GM18519 (cell line): ENCODE measurements around the gene GALE.
"Not testable (repeated sequence)": the region's sequence is repeated elsewhere in the genome, so short reads cannot be mapped to it uniquely, and the experiment has no call there.

ENCODE experiments used
- ATAC-seq: cut with Tn5 transposase; IDR thresholded peaks from one replicate; pipeline ENCODE4 v1.9.1; 2021; ENCODE audit warnings: mild to moderate bottlenecking, moderate library complexity; ENCODE audit not compliant: unreplicated experiment, low FRiP score

The GALE gene

DNA sequence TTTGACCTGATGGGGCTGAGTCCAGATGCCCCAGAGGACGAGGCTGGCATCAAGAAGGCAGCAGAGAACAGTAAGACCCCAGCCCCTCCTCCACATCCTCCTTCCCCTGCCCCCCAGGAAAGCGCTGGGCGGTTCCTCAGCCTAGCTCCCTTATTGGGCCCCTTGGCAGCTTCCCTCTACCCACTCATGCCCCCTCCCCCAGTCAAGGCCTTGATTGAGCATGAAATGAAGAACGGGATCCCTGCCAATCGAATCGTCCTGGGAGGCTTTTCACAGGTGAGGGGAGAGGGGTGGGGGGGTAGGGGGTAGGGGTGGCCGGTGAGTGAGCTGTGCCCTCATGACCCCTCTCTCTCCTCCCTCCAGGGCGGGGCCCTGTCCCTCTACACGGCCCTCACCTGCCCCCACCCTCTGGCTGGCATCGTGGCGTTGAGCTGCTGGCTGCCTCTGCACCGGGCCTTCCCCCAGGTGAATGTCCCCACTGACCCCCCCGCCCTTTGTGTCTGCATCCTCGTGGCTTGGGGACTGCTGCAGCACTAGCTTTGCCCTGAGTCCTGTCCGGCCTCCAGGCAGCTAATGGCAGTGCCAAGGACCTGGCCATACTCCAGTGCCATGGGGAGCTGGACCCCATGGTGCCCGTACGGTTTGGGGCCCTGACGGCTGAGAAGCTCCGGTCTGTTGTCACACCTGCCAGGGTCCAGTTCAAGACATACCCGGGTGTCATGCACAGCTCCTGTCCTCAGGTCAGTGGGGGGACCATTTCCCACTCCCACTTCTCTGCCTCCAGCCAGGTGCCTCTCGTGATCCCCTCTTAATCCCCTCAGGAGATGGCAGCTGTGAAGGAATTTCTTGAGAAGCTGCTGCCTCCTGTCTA, 6.5 kb downstream of the GALE start:
- ATAC-seq: no peak

DNA sequence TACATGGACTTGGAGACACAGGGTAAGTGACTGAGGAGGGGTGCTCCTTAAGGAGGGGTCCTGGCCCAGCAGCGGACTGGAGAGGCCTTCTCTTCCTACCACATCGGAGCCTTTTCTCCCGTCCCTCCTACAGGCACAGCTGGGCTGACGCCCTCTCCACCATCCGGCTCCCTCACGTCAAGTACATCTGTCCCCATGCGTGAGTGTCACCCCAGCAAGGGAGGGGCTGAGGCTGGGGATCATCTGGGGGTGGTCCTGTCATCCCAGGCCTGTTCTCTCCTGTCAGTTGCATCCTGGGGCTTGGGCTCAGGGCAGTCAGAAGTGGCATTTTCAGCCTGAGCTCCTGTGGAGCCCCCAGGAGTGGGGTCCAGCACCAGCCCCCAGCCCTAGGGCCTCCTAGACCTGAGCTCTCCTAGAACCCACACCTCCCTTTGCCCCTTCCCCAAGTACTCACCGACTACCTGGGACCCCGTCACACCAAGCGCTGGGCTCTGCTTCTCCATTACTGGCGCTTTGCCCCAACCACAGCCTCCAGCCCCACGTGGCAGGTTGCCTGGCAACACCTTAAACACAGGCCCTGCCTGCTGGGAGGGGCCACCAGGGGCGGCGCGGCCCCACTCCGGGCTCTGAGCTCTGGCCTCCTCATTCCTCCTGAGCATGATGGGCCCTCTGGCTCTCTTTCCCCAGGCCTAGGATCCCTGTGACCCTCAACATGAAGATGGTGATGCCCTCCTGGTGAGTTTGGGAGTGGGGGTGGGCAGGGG, 7.4 kb downstream of the GALE start:
- ATAC-seq: no peak

DNA sequence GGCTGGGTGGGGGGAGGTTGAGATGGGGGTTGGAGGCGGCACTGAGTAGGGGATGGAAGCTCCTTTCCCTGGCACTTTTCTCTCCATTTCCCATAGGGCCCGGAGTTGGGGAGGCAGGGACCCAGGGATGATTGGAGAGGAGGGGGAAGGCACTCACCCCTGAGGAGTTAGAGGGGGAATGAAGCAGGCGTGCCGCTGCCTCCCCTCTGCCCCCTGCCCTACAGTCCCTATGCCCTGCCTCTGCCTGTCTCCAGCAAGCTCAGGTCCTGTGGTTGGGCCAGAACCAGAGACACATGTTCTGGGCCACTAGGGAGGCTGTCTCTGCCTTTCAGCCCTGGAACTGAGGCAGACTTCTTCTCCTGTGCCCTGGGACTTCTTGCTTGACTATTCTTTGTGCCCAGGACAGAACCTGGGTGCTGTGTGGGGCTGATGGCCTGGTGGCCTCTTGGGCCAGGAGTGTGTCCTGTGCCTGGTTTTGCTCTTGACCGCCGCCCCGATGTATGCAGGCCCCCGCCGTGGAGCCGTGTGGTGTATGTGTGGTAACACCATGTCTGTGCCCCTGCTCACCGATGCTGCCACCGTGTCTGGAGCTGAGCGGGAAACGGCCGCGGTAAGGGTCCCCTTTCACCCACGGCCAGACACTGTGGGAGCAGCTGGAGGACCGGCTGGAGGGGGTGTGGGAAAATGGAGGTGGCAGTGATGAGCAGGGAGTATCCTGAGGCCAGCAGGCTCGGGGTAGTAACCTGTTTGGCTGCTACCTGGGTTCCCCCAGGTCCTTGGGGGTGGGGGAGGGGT, 8.2 kb downstream of the GALE start:
- ATAC-seq: no peak

DNA sequence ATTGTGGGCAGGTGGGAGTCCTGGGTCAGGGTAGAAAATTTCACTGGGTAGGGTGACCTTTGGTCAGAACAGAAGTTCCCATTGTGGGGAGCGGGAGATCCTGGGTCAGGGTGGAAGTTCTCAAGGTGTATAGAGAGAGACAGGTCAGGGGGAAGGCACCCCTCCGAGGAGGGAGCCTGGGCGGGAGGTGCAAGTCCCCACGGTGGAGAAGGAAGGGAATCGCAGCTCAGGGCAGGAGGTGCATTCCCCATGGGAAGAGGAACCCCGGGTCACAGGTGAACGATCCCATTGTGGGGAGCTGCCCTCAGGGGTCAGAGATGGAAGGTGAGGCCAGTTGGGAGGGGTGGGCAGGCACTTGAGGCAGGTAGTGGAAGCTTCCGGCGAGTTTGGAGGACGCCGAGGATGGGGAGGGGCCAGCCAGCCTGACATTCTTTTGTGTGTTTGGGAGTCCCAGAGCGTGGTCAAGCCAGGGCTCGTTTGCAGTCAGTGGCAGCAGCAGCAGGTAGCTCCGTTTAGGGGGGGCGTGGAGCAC, 9.0 kb downstream of the GALE start:
- ATAC-seq: no peak

DNA sequence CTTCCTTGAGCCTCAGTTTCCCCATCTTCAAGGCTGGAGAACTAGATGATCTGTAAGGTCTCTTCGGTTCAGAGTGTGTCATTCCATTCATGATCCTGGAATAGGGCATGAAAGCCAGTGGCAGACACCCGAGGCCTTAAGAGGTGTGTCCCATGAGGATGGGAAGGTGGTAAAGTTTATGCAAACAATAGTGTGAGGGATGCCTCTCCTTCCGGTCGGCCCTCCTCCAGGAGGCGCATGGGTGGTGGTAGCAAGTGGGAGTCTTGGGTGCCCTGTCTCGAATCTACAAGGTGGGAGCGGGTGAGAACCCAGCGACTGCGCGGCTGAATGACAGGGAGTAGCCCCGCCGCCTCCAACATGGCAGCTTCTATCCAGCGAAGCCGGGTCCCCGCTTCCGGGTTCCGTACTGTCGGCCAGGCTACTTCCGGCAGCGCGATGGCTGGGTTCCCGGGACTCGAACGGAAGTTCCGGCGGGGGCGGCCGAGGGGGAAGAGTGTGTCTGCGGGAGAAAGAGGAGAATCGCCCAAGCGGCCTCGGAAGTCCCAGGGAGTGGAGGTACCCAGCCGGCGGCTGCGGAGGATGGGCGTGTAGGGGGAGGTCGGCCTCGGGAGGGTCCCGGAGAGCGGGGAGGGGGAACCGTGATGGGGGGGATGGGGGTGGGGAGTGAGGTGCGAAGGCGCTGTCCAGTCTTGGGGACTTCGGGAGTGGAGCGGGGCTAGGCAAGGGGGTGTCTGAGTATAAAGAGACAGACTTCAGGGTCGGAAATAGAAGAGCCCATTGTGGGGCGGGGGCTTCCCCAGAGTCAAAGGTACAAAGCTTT, 9.6 kb downstream of the GALE start, which contains the start of gene LYPLA2:
TSS of gene LYPLA2 (plus strand) at position 450 of the 820 bp plus-strand sequence. CDS start 1,538 bp downstream, outside the sequence.
- ATAC-seq: no peak

DNA sequence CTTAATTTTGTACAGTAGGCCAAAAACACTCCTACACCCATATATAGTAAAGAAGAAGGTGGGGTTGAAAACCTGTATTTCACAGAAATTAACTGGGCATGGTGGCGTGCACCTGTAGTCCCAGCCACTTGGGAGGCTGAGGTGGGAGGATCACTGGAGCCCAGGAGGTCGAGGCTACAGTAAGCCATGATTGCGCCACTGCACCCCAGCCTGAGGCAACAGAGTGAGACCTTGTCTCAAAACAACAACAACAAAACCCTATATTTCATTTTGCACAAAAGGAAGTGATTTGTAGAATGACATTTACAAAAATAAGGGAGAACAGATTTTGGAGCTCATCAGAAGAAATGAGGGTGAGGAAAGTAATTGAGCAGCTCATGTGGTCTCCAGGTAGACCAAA, 11.9 kb downstream of the GALE start:
- ATAC-seq: no peak

DNA sequence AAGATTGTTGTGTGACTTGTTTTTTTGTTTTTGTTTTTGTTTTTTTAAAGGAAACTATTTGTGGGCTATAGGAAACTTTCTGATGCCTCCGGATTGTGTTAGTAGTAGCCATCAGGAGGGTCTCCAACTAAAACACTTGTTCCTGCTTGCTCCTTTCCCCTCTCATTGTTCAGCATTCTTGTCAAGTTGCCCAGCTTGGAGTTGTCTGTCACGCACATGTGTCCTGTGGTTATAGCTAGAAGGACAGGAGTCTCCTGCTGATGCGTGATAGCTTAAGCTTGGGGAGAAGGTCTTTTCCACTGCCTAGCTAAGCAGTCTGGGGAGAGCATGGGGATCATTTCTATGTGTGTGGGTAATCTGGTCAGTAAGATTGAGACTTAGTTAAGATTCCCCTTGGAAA, 12.9 kb downstream of the GALE start:
- no peak for ATAC-seq

DNA sequence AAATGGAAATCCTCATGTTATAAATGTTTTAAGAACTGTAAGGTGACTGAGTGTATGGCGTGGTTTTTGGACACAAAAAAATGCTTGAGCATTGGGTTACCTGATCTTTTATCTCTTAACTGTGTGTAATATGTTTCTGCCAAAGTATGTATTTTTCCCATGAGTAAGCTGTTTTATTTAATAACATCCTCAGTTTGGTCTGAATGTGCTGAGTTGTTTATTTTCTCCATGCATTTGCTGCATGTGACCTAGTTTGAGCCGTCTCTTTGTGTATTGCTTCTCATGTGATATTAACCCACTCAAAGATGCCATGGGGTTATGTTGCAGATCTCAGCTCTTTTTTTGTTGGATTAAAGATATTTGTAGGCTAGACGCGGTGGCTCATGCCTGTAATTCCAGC, 15.7 kb downstream of the GALE start:
- no peak for ATAC-seq

DNA sequence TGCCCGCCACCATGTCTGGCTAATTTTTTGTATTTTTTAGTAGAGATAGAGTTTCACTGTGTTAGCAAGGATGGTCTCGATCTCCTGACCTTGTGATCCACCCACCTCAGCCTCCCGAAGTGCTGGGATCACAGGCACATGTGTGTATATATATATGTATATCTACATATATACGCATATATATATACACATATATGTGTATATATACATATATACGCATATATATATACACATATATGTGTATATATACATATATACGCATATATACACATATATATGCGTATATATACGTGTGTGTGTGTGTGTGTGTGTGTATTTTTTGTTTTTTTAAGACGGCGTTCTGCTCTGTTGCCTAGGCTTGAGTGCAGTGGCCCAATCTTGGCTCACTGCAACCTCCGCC, 17.4 kb downstream of the GALE start:
- ATAC-seq: not testable (repeated sequence)

DNA sequence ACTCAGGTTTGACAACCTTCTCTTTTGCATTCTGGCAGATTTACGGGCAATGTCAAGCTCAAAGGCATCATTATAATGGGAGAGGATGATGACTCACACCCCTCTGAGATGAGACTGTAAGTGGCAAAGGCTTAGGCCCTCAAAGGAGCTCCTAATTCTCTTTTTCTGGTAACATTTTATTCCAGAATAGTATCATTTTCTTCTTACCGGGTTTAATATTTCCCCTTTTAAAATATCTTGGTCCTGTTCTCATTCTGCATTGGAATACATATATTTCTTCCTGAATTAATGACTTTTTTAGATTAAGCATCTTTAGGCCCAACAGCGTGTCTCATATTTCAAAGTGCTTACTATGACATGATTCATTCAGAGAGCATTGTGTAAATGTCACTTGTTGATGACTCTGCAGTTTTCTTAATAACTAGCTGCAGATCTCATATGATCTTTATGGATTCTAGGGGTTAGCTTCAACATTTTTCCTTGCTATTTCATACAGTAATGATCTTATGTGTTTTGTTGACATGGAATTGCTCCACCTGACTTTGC, 20.7 kb downstream of the GALE start:
- ATAC-seq: no peak

DNA sequence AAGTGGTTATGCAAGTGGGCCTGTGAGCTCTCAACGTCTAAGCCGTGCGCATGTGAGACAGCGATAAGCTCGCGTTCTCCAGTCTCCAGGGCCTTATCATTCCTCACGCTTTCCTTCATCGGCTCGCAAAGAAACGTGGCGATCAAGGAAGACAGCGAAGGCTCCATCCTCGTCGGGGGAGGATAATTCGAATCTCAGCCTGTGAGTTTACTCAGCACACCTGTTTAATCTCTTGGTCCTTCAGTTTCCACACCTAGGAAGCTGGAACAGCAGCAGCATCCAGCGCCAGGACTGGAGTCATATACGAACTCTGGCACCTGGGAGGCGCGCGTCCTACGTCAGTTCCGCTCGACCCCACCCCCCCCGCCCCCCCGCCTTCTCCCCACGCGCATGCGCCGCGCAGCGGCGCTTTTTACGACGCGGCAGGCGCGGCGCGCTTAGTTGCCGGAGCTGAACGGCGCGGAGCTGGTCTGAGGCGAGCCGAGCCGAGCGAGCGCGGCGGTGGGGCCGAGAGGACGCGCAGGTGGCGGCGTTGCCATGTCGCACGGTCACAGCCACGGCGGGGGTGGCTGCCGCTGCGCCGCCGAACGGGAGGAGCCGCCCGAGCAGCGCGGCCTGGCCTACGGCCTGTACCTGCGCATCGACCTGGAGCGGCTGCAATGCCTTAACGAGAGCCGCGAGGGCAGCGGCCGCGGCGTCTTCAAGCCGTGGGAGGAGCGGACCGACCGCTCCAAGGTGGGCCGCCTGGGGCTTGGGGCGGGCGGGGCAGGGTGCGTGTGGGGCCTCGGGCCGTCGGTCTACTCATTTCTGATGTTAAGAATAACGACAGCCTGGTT, 22.4 kb downstream of the GALE start, which contains the start of gene PITHD1:
TSS of gene PITHD1 (plus strand) at position 440 of the 836 bp plus-strand sequence. CDS start at position 538, 98 bp downstream.
- ATAC-seq: peak; percentile 58

DNA sequence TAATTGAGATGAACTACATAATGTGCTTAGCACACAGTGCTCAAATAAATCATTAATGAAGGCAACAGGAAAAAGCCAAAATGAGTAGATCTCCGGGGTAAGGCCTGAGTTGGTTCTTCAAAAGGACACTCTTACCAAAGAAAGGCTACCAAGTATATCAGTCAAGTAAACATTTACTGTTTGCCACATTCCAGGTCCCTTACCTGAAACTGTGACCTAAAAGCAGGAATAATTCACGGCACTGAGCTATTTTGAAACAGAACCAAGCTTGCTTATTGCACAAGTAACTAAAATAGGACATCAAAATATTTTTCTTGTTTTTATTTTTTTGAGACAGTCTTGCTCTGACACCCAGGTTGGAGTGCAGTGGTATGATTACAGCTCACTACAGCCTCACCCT, 24.3 kb downstream of the GALE start:
- ATAC-seq: no peak

DNA sequence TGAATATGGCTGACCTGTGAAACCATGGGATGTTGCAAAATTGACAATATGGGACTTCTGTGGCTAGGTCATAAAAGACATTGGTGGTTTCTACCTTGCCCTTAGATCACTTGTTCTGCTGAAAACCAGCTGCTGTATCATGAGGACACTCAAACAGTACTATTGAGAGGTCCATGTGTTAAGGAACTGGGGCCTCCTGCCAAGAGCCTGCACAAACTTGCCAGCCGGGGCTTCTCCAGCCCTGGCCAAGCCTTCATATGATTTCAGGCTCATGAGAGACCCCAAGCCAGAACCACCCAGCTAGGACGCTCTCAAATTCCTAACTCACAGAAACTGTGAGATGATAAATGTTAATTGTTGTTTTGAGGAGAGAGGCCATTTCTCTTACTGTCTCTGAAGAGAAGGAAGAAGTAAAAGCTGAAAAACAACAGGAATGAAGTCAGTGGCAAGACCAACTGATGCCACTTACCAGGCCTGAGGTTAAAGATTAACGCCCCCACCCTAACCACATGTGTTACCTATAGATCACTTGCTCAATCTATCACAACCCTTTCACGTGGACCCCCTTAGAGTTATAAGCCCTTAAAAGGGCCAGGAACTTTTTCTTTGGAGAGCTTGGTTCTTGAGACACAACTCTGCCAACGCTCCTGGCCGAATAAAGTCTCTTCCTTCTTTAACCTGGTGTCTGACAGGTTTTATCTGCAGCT, 26.2 kb downstream of the GALE start:
- no peak for ATAC-seq

DNA sequence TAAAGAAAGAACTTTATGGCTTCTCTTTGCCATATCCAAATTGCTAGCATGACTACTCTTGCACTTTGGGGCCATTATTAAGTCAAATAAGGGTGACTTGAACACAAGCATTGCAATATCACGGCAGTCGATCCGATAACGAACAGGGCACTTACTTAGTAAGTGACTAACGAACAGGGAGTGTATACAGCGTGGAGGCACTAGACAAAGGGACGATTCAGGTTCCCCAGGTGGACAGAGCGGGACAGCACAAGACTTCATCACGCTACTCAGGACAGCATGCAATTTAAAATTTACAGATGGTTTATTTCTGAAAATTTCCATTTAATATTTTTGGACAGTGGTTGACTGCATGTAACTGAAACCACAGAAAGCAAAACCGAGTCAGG, 27.7 kb downstream of the GALE start:
- no peak for ATAC-seq

DNA sequence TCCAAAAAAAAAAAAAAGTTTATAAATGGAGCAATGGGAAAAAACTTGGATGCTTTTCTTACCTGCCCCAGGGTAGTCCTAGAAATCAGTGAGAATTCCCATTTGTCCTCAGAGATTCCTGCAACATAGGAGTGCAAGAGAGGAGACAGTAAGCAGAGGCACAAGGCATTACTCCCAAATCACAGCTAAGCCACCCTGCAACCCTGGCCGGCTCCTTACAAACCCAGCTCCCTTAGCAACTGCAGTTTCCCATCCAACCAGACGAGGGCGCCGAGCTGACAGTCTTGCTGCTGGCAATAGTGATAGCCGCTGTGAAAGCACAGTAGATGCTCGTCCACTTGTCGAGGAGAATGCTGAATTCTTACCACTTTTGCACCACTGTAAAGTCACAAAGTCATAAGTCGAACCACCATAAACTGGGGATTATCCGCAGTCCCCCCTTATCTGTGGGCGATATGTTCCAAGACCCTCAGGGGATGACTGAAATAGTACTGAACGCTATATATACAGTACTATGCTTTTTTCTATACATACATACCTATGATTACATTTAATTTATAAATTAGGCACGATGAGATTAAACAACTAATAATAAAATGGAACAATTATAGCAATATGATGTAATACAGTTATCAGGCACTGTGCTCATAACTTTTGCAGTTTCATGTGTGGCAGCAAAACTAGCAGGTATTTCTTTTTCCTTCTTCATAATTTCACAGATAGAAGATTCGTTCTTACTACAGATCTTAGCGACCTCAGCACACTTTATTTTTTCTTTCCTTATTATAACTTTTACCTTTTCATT, 28.3 kb downstream of the GALE start:
- ATAC-seq: no peak

DNA sequence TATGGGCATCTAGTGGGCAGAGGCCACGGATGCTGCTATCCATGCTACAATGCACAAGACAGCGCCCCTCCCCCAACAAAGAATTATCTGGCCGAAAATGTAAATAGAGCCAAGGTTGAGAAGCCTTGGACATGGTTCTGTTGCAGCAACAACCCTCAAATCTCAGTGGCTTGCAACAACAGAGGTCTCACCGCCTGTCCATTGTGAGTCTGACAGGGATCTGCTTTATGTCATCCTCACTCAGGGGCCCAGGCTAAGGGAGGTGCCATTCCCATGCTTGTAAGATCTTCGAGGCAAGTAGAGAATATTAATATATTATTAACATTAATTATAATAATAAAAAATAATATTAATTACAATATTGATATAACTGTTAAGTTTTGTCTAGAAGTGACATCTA, 31.8 kb downstream of the GALE start:
- no peak for ATAC-seq

DNA sequence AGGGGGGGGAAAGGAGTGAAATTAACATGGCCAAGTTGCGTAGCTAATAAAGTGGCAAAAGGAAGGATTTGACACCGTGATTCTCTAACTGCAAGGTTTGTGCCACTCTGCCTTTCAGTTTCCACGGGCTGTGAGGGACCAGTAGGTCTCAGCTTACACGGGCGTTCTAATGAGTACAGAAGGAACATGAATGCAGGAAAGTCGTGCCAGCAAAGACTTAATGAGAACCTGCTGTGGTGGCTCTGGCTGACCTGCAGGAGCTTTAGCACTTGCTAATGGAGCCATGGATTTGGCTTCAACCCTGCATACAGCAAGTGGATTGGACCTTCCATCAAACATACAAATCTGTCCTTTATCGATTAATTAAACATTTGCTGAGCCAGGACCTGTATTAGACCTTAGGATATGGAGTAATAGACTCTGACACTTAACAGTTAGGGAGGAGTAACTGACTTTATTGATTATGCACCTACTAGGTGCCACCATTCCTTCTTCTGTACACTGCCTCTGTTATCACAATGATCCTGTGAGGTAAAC, 37.4 kb downstream of the GALE start:
- no peak for ATAC-seq
